Brain microvascular endothelial cell (primary cell): ENCODE measurements around the gene ZBTB38.

Source experiments
- DNase-seq: peaks from one replicate; pipeline ENCODE4 v3.0.0-alpha.2; 2020
- H3K27ac ChIP-seq: fragments of 250-450 bp; sonication (Bioruptor Pico); 2 replicates; pipeline ENCODE4 v1.5.1; 2020; ENCODE audit warnings: mild to moderate bottlenecking, moderate library complexity
- H3K27me3 ChIP-seq: fragments of 250-450 bp; sonication (Bioruptor Pico); replicated peaks from 2 replicates; pipeline ENCODE4 v1.5.1; 2020; ENCODE audit warnings: mild to moderate bottlenecking
- H3K36me3 ChIP-seq: fragments of 250-450 bp; sonication (Bioruptor Pico); replicated peaks from 2 replicates; pipeline ENCODE4 v1.5.1; 2020; ENCODE audit warnings: mild to moderate bottlenecking
- H3K4me3 ChIP-seq: 2 replicates; pipeline ENCODE4 v1.5.1; 2011; ENCODE audit warnings: low read depth, mild to moderate bottlenecking, control low read depth, low read length, moderate library complexity
- in situ Hi-C: cut with HindIII; loops from 2 replicates; pipeline ENCODE4 v1.10.0; 2017; ENCODE audit warnings: low sequenced_read_pairs, low pct_ligation_motif_present
- TF ChIP-seq, protein P1 (sequence below): IDR thresholded peaks from 2 replicates; pipeline ENCODE4 v1.5.1; 2011; ENCODE audit warnings: low read depth, mild to moderate bottlenecking, moderate library complexity, low read length, control low read depth, inconsistent platforms; ENCODE audit errors: missing control alignments

ZBTB38 gene

DNA sequence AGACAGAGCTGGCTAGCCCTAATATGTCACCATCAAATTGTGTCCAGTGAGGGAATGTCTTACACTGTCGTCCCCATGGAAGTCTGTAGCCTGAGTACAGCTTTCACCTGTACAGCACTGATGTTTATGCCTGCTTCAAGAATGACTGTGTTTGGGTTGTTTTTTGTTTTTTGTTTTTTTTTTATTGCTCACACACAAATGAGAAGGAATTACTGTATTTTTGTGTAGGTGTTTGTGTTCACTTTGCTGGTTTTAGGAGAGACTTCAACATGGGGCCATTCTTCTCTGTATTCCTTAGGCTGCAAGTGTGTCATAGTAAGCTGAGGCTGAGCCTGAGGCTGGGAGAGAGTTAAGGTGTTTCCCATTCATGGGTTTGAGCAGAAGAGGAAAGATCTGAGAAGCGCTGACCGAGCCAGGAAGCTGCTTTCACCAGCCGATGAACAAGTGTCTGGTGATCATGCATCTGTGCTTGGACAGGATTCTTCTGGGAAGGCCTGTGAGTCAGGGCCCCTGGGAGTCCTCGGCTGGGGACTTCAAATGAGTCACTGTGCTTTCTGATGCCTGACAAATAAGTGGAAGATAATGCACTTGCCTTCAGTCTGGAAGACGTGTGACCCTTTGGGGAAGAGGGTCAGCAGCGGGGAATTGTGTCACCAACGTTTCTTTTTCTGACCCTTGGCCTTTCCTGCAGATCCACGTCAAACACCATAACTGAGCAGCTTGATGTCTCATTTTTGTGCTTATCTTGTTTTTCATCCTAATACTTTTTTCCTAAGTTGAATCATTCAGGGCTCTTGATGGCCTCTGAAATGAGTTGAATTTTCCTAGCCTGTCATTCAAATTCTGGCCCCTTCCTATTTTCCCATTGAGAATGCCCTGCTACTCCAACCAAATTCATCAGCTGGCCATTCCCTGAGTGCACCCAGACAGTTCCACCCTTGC lies 36.7 kb upstream of the ZBTB38 start:
- Histone ChIP-seq H3K4me3 (no peak overlapping the region), H3K27ac (peak overlapping the region; percentile 97), H3K36me3 (no peaks in the 10 kb centered on the region), H3K27me3 (no peaks in the 10 kb centered on the region)
- DNase-seq: peak; percentile 100
- in situ Hi-C loops: no loop called here
- TF ChIP-seq, protein P1, sequence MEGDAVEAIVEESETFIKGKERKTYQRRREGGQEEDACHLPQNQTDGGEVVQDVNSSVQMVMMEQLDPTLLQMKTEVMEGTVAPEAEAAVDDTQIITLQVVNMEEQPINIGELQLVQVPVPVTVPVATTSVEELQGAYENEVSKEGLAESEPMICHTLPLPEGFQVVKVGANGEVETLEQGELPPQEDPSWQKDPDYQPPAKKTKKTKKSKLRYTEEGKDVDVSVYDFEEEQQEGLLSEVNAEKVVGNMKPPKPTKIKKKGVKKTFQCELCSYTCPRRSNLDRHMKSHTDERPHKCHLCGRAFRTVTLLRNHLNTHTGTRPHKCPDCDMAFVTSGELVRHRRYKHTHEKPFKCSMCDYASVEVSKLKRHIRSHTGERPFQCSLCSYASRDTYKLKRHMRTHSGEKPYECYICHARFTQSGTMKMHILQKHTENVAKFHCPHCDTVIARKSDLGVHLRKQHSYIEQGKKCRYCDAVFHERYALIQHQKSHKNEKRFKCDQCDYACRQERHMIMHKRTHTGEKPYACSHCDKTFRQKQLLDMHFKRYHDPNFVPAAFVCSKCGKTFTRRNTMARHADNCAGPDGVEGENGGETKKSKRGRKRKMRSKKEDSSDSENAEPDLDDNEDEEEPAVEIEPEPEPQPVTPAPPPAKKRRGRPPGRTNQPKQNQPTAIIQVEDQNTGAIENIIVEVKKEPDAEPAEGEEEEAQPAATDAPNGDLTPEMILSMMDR: no peak

DNA sequence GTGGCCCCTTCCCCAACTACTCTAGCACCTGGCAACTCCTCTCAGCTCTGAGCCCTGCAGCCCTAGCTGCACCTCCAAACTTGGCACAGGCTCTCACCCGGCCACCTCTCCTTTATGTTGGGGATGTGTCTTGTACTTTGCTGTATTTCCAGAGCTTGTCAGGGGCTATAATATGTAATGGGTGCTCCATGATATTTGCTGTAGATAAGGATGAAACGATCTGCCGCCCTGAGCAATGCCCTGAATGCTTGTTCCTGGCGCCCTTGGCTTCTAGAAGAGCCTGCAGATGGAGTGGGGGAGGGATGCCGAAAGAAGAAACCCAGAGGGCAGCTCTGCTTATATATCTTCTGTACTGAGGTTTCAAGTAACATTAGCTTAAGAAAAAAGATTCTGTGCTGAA lies 35.9 kb upstream of the ZBTB38 start:
- DNase-seq: no peak
- H3K27ac ChIP-seq: peak overlapping the region; percentile 97
- H3K36me3 ChIP-seq: no peaks in the 10 kb centered on the region
- no peak overlapping the region for H3K4me3 ChIP-seq
- TF ChIP-seq, protein P1: no peak
- H3K27me3 ChIP-seq: no peaks in the 10 kb centered on the region
- in situ Hi-C loops: no loop called here

GRCh38 chr3:141333836-141334626 lies 34.3 kb upstream of the ZBTB38 start:
- in situ Hi-C loops: no loop called here

DNA sequence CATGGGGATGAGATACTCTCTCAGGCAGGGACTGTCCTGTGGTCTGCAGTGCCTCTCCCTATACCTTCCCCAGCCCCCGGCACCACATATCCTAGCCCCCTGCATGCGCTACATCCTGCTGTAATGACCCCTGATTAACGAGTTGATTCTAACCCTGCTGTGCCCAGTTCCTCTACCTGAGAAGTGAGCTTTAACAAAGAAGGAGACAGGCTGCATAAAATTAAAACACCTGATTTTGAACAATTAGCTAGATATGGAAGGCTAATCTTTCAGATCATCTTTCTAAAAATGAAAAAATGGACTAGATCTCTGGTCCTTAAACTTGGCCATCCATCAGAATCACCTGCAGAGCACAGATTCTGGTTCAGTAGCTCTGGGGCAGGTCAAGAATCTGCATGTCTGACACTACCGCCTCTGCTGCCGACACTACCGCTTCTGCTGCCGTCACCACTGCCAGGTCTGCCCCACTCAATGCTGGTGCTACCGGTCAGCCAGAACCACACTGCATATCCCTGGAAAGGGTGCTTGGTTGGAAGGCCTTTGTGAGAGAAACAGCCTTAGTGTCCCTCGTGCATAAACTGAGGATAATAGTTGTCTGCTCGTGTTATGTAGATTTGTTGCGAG lies 33.6 kb upstream of the ZBTB38 start:
- TF ChIP-seq, protein P1: no peak
- Histone ChIP-seq H3K27ac (no peak overlapping the region), H3K27me3 (no peaks in the 10 kb centered on the region), H3K4me3 (no peak overlapping the region), H3K36me3 (no peaks in the 10 kb centered on the region)
- no peak for DNase-seq
- in situ Hi-C loops: no loop called here

More at GRCh38 chr3:141333836-141334626, 34.3 kb upstream of the ZBTB38 start:
- no peak for DNase-seq
- Histone ChIP-seq H3K27ac (peak overlapping the region; percentile 97), H3K27me3 (no peaks in the 10 kb centered on the region), H3K36me3 (no peaks in the 10 kb centered on the region), H3K4me3 (no peak overlapping the region)
- TF ChIP-seq, protein P1: no peak

- DNase-seq: no peak
- peak overlapping the region; percentile 70 for H3K27ac ChIP-seq
- no peak overlapping the region for H3K4me3 ChIP-seq
- H3K27me3 ChIP-seq: no peaks in the 10 kb centered on the region
- in situ Hi-C loops: no loop called here
- TF ChIP-seq, protein P1: no peak
- H3K36me3 ChIP-seq: no peaks in the 10 kb centered on the region
Observed at GRCh38 chr3:141335531-141336061, 32.7 kb upstream of the ZBTB38 start.
